ENCODE results near the gene SNX6. TPM values are rescaled to one million over a fixed set of nuclear protein-coding genes. Genes with fewer than 3 reads are reported as not detected.

Gene SNX6
- total RNA-seq, 1 experiment from 2014 or later, result 72.5 TPM

Other genes starting within 250 kb of the SNX6 start
- gene SPTSSA, start 167.9 kb downstream of the SNX6 start, total RNA-seq (2022), result 28.2 and 30.5 TPM in 2 replicates
- gene EAPP, start 90.4 kb downstream of the SNX6 start, total RNA-seq (2022), result 31.5 and 38.9 TPM in 2 replicates
- 39.7 and 53.7 TPM in 2 replicates for gene CFL2, start 84.4 kb upstream of the SNX6 start, total RNA-seq (2022)
- 33.3 and 44.6 TPM in 2 replicates for gene BAZ1A, start 245.2 kb upstream of the SNX6 start, total RNA-seq (2022)

Data from MCF 10A (cell line).